ENCODE data around the gene PFN4.
A peak's percentile ranks its signal among the peaks of the same experiment; 100 is the strongest.

PFN4 gene

DNA sequence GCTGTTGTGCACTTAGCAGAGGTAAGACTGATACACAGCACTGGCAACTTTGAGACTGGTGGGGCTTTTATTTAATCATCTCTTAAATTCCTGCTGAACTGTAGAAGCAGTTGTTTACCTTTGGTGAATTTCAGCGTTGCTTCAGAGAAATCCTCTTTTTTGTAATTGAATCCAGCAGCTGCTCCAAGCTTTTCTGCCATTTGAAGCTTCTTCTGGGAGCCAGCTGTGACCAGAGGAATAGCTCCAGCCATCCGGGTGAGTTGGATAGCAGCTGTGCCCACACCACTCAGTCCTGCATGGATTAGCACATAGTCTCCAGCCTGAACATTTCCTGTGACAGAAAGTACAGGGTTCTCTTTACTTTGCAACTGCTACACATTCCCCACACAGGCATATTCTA, 42.4 kb downstream of the PFN4 start:
- no peak for DNase-seq (ENCODE audit: low read depth in 2 of 3, low spot score in 1 of 3)

DNA sequence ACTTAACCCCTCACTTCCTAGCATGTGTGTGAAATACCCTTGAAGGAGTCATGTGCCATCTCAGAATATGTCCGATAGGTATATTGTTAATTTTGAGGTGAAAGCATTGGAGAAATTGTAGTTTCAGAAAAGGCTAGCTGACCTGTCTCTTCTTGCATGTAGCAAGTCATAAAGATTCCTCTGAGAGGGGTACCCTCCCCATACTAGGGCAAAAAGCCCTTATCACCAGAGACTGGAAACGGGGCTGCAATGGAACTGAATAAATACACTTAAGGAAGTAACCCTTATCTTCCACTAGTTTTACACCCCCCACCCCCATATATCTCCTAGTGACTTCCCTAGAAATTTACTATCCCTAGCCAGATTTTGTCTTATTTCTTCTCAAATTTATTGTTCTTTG, 45.3 kb downstream of the PFN4 start:
- DNase-seq (ENCODE audit: low read depth in 2 of 3, low spot score in 1 of 3): no peak

DNA sequence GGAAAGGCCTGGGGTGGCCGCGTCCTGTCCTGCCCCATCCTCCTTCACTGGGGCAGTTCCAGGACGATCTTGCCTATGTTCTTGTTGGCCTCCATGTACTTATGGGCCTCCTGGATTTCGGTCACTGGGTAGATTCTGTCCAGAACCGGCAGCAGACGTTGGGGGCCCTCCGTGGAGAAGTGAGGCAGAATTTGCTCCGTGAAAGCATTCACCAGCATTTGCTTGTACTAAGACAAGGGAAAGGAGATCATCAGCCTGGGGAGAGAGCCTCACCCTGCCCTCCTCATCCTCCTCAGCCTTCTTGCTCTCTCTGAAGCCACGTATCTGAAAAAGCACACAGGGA, 45.6 kb downstream of the PFN4 start:
- no peak for DNase-seq (ENCODE audit: low read depth in 2 of 3, low spot score in 1 of 3)

GRCh38 chr2:24076849-24077534, 46.1 kb downstream of the PFN4 start:
- no peak for DNase-seq (ENCODE audit: low read depth in 2 of 3, low spot score in 1 of 3)

DNA sequence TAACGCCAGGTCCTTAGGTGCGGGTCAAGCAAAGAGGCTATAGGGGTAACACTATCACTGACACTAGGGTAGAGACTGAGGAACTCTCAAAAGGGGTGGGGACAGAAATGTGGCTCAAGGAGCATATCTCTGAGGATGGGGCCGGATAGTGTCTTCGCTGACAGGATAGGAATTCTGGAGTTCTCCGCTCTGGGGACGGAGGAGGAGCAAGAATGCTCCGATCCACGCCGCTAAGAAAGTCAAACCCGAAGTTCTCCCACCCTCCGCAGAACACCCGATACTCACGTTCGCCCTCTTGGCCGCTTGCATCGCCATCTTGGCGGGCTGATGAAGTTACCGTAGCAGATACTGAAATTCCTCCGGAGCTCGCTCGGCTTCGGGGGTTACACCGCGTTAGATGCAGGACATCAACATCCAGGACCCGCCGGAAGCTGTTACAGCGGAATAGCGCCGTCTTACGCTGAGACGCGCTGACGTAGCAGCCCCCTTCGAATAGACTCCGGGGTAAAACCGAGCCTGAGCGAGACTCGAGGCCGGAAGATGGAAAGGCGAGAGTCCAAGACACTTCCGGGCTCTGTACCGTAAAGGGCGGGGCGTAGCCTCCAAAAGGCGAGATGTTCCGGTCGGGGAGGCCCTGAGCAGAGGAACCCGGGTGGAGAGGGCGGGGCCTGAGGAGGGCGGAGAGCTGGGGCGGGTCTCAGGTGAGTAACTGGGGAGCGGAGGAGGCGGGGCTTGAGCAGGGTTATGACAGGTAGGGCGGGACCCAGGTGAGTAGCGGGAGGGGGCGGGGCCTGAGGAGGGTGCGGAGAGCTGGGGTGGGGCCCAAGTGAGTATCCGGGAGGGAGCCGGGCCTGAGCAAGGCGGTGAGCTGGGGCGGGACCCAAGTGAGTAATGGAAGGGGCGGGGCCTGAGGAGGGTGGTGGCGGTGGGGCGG, 47.0 kb downstream of the PFN4 start, which contains the start of gene SF3B6:
TSS of gene SF3B6 (minus strand) at position 412 of the 934 bp plus-strand sequence. CDS start at position 315, 97 bp downstream.
- DNase-seq (ENCODE audit: low read depth in 2 of 3, low spot score in 1 of 3): peak; percentile 99

DNA sequence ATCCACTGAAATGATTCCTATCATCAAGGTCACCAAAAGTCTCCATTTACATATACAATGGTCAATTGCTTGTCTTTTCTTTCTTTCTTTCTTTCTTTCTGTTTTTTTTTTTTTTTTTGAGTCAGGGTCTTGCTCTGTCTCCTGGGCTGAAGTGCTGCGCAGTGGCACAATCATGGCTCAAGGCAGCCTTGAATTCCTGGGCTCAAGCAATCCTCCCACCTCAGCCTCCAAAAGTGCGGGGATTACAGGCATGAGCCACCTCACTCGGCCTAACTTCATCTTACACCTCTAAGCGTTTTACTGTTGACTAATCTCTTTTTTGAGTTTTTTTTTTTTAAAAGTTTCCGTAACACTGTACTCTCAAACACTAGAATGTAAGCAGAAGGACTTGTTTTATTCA, 47.9 kb downstream of the PFN4 start:
- no peak for DNase-seq (ENCODE audit: low read depth in 2 of 3, low spot score in 1 of 3)

GRCh38 chr2:24073816-24074215, 49.3 kb downstream of the PFN4 start:
- no peak for DNase-seq (ENCODE audit: low read depth in 2 of 3, low spot score in 1 of 3)

- no peak for DNase-seq (ENCODE audit: low read depth in 2 of 3, low spot score in 1 of 3)
These were observed 50.9 kb downstream of the PFN4 start for GRCh38 chr2:24072259-24072658.

DNA sequence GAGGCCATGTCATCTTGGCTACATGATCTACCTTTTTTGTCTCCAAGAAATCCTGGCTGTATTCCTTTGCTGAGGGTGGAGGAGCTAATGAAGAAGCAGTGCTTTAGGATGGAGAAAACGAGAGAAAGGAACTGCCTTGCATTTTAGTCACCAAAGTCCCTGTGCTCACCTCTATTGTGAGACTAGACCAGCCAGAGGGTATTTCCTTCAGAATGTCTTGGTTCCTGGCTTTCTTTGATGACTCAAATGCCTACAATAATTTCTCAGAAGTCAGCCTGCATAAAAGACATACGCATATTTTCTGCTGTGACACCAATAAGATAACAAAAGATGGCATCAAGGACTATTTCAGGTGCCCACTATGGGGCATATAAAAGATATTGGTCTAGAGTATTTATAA, 57.8 kb downstream of the PFN4 start:
- DNase-seq (ENCODE audit: low read depth in 2 of 3, low spot score in 1 of 3): no peak
